CD4-positive, alpha-beta memory T cell (primary cell): ENCODE measurements around the gene ADCY3. TPM values are rescaled to one million over a fixed set of nuclear protein-coding genes. Genes with fewer than 3 reads are reported as not detected.
"Not testable (repeated sequence)": the region's sequence is repeated elsewhere in the genome, so short reads cannot be mapped to it uniquely, and the experiment has no call there.

Experiments used
- CTCF ChIA-PET: fragments of 350-600 bp; sonication (Branson Sonifier 250); formaldehyde crosslinking; loops from one replicate; lab custom pipeline; 2021; ENCODE audit warnings: inconsistent platforms; ENCODE audit not compliant: partially characterized antibody; lab: Charles Lee
- POLR2A ChIA-PET: fragments of 350-600 bp; sonication (Branson Sonifier 250); formaldehyde crosslinking; loops from one replicate; lab custom pipeline; 2021; ENCODE audit not compliant: partially characterized antibody; lab: Charles Lee
- DNase-seq, 5 donors: peaks; one replicate each; pipeline versions ENCODE4 v3.0.0 to v3.0.0-alpha.2; 2020 to 2022; ENCODE audit warnings: mixed read lengths in 1 of 5
- H3K27ac ChIP-seq: one replicate; pipeline ENCODE4 v1.7.0; 2013; ENCODE audit warnings: low read depth, low read length
- H3K27me3 ChIP-seq: 2 replicates; pipeline ENCODE4 v1.7.0; 2013; ENCODE audit warnings: mild to moderate bottlenecking, low read length, moderate library complexity; ENCODE audit not compliant: insufficient read depth
- H3K36me3 ChIP-seq: 2 replicates; pipeline ENCODE4 v1.7.0; 2013; ENCODE audit warnings: mild to moderate bottlenecking, low read length, moderate library complexity; ENCODE audit not compliant: insufficient read depth
- H3K4me1 ChIP-seq: 2 replicates; pipeline ENCODE4 v1.7.0; 2013; ENCODE audit warnings: mild to moderate bottlenecking, low read length, moderate library complexity; ENCODE audit not compliant: insufficient read depth
- H3K4me3 ChIP-seq, 2 donors: one replicate each; pipeline ENCODE4 v1.7.0; 2013; ENCODE audit warnings: low read length in 2 of 2, mild to moderate bottlenecking in 1 of 2
- H3K9me3 ChIP-seq, 2 donors: one replicate each; pipeline ENCODE4 v1.7.0; 2013; ENCODE audit warnings: low read length in 2 of 2, control low read depth in 1 of 2; ENCODE audit not compliant: control insufficient read depth in 1 of 2
- H3K27ac Mint-ChIP-seq, 7 donors: one replicate each; pipeline ENCODE4 v1.8.0; 2020 to 2021; ENCODE audit warnings: mixed read lengths in 7 of 7, mild to moderate bottlenecking in 6 of 7, inconsistent platforms in 3 of 7, moderate library complexity in 3 of 7
- H3K27me3 Mint-ChIP-seq, 2 donors: one replicate each; pipeline ENCODE4 v1.8.0; 2020 to 2021; ENCODE audit warnings: mixed read lengths in 2 of 2
- H3K36me3 Mint-ChIP-seq, 2 donors: one replicate each; pipeline ENCODE4 v1.8.0; 2020 to 2021; ENCODE audit warnings: mixed read lengths in 2 of 2, inconsistent platforms in 1 of 2, mild to moderate bottlenecking in 1 of 2
- H3K4me1 Mint-ChIP-seq, 4 donors: one replicate each; pipeline ENCODE4 v1.8.0; 2020 to 2021; ENCODE audit warnings: mixed read lengths in 4 of 4, mild to moderate bottlenecking in 1 of 4
- H3K4me3 Mint-ChIP-seq, 8 donors: one replicate each; pipeline ENCODE4 v1.8.0; 2020 to 2021; ENCODE audit warnings: mixed read lengths in 8 of 8, mild to moderate bottlenecking in 7 of 8, moderate library complexity in 6 of 8, inconsistent platforms in 3 of 8
- H3K9me3 Mint-ChIP-seq, 8 donors: one replicate each; pipeline ENCODE4 v1.8.0; 2020 to 2021; ENCODE audit warnings: mixed read lengths in 8 of 8, mild to moderate bottlenecking in 5 of 8, inconsistent platforms in 3 of 8, moderate library complexity in 1 of 8
- intact Hi-C: fragments of 100-400 bp; cut with micrococcal nuclease; formaldehyde crosslinking; loops from one replicate; pipeline ENCODE4 v1.15.1; 2023
- polyA plus RNA-seq, 2 donors: library from polyadenylated mRNA; unstranded; fragments of 300-500 nt; fragmentation: Illumina TruSeq; gene quantifications; one replicate each; pipeline ENCODE4 v1.2.3, GENCODE V29; 2021
- total RNA-seq, 2 experiments: library from RNA; stranded (reverse); gene quantifications; one replicate each; pipeline ENCODE4 v1.2.3, GENCODE V29; 2021

Gene ADCY3
- total and polyA plus RNA-seq, 4 experiments from 2014 or later = 9.2 to 15.0 (median 14.8) TPM

DNA sequence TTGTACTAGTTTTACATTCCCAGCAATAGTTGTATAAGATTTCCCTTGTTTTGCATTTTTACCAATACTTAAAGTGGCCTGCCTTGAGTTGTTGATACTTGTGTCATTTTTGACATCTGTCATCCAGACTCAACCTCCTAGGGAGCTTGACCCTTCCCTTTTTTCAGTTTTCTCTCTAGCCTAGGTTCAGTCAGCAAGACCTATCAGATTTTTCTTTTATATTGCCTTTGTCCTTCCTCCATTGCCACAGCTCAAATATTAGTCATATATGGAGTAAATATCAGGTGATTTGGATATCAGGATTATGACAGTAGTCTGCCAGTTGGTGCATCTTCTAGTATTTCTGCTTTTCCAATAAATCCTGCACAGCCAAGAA lies 113.4 kb downstream of the ADCY3 start:
- Mint-ChIP-seq H3K9me3 (peaks cover 0 to 8% (median 3%) of the 10 kb centered on the region in 8 donors), H3K27me3 (no peaks in the 10 kb centered on the region), H3K27ac (peak overlapping the region in 1 of 7 donors; percentile 31), H3K4me3 (peak overlapping the region in 1 of 8 donors; percentile 8), H3K4me1 (peaks cover 13 to 21% (median 20%) of the 10 kb centered on the region in 4 donors), H3K36me3 (peaks cover 10 to 33% of the 10 kb centered on the region in 2 donors)
- no peaks in the 10 kb centered on the region for H3K9me3 ChIP-seq
- peaks cover 16% of the 10 kb centered on the region for H3K4me1 ChIP-seq
- no peaks in the 10 kb centered on the region for H3K27me3 ChIP-seq
- intact Hi-C loops = no loop called here
- ChIA-PET POLR2A (no interaction called here), CTCF (no interaction called here)
- H3K4me3 ChIP-seq = no peak overlapping the region
- no peak overlapping the region for H3K27ac ChIP-seq
- no peaks in the 10 kb centered on the region for H3K36me3 ChIP-seq
- no peak for DNase-seq

DNA sequence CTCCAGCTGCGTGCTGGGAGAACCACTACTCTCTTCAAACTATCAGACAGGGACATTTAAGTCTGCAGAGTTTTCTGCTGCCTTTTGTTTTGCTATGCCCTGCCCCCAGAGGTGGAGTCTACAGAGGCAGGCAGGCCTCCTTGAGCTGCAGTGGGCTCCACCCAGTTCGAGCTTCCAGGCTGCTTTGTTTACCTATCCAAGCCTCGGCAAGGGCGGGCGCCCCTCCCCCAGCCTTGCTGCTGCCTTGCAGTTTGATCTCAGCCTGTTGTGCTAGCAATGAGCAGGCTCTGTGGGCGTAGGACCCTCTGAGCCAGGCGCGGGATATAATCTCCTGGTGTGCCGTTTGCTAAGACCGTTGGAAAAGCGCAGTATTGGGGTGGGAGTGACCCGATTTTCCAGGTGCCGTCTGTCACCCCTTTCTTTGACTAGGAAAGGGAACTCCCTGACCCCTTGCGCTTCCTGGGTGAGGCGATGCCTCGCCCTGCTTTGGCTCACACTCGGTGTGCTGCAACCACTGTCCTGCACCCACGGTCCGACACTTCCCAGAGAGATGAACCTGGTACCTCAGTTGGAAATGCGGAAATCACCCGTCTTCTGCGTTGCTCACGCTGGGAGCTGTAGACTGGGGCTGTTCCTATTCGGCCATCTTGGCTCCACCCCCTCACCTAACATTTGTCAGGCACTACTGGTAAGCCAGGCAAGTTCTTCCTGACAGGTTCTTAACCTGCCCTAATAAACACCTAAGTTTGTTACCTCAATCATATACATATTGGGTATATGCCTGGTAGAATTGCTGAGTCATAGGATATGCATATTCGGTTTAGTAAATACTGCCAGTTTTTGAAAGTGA lies 114.0 kb downstream of the ADCY3 start:
- CTCF ChIA-PET, H3K4me3 Mint-ChIP-seq, DNase-seq, H3K9me3 ChIP-seq, intact Hi-C loops, H3K27me3 ChIP-seq, POLR2A ChIA-PET, H3K4me3 ChIP-seq, H3K9me3 Mint-ChIP-seq, H3K36me3 ChIP-seq, H3K27me3 Mint-ChIP-seq, H3K27ac ChIP-seq, H3K27ac Mint-ChIP-seq: not testable (repeated sequence)
- H3K36me3 Mint-ChIP-seq = peaks cover 10 to 33% of the 10 kb centered on the region in 2 donors
- peaks cover 13 to 21% (median 20%) of the 10 kb centered on the region in 4 donors for H3K4me1 Mint-ChIP-seq
- peaks cover 16% of the 10 kb centered on the region for H3K4me1 ChIP-seq

DNA sequence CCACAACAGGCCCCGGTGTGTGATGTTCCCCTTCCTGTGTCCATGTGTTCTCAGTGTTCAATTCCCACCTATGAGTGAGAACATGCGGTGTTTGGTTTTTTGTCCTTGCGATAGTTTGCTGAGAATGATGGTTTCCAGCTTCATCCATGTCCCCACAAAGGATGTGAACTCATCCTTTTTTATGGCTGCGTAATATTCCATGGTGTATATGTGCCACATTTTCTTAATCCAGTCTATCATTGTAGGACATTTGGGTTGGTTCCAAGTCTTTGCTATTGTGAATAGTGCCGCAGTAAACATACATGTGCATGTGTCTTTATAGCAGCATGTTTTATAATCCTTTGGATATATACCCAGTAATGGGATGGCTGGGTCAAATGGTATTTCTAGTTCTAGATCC lies 119.5 kb downstream of the ADCY3 start:
- DNase-seq, H3K9me3 ChIP-seq, H3K27ac Mint-ChIP-seq, intact Hi-C loops, H3K4me1 ChIP-seq, H3K27me3 ChIP-seq, H3K4me3 Mint-ChIP-seq, H3K27me3 Mint-ChIP-seq, H3K4me1 Mint-ChIP-seq, H3K27ac ChIP-seq, H3K9me3 Mint-ChIP-seq, CTCF ChIA-PET, POLR2A ChIA-PET, H3K36me3 ChIP-seq, H3K4me3 ChIP-seq: not testable (repeated sequence)
- H3K36me3 Mint-ChIP-seq = peaks cover 10 to 37% of the 10 kb centered on the region in 2 donors

DNA sequence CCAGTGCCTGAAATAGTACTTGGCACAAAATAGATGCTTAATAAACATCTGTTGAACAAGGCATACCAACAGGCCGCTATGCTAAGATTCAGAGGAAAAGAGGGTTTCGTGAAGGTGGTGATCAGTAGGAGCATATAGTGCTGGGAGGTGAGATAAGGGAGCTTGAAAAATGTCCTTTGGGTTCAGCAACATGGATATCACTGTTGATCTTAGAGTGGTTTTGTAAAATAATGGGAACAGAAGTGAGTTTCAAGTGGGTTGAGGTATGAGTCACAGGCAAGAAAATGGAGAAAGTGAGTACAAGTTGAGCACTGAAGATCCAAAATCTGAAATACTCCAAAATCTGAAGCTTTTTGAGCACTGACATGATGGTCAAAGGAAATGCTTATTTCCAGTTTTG lies 122.4 kb downstream of the ADCY3 start:
- no peak for DNase-seq
- Mint-ChIP-seq H3K27me3 (no peaks in the 10 kb centered on the region), H3K4me3 (no peak overlapping the region), H3K9me3 (peaks cover 0 to 2% (median 0%) of the 10 kb centered on the region in 8 donors), H3K36me3 (peaks cover 14 to 21% of the 10 kb centered on the region in 2 donors), H3K4me1 (peaks cover 7 to 20% (median 14%) of the 10 kb centered on the region in 4 donors), H3K27ac (peak overlapping the region in 2 of 7 donors; percentile 3 to 65)
- H3K36me3 ChIP-seq = no peaks in the 10 kb centered on the region
- intact Hi-C loops = no loop called here
- no peak overlapping the region for H3K27ac ChIP-seq
- no peaks in the 10 kb centered on the region for H3K9me3 ChIP-seq
- ChIA-PET CTCF (interaction anchor here (0.9 to 1.0 kb wide), 2 partner anchors 30 to 388 kb away, joined by 3 to 5 read pairs; no protein-coding TSS in a partner anchor), POLR2A (interaction anchor here (1.2 kb wide), 1 partner anchor 41 kb away, joined by 3 read pairs; no protein-coding TSS in a partner anchor)
- peaks cover 8% of the 10 kb centered on the region for H3K4me1 ChIP-seq
- H3K4me3 ChIP-seq = no peak overlapping the region
- no peaks in the 10 kb centered on the region for H3K27me3 ChIP-seq

DNA sequence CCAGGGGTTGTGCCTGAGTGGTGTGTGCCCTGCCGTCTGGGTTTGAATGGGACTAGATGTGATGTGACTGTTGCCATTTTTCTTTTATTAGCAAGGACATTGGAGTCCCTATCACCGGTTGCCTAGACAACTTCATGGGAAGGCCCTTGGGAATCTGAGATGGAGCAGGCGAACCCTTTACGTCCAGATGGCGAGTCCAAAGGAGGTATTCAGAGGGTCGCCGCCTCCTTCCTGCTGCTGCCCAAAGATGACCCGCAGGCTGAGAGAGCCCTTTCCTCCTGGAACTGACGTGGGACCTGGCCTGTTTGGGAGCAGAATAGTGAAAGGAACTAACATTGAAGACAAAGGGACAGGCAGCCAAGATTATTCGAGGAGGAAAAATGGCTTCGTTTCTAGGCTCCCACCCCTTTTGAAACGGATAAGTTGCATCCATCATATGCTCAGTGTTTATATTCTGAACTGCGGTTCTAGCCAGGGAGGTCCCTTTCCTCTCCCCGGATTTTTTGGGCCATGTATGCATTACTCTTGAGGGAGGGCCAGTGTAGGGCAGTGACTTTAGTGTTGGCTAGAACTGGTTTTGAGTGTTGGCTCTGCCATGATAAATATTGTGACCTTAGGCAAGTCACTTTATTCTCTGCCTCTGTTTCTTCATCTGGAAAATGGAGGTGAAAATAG lies 126.1 kb downstream of the ADCY3 start:
- Histone ChIP-seq H3K9me3 (no peaks in the 10 kb centered on the region), H3K36me3 (no peaks in the 10 kb centered on the region), H3K27me3 (no peaks in the 10 kb centered on the region), H3K27ac (peak overlapping the region; percentile 93), H3K4me1 (peaks cover 17% of the 10 kb centered on the region), H3K4me3 (peak overlapping the region; percentile 85 to 97)
- no peak for DNase-seq
- H3K27me3 Mint-ChIP-seq = no peaks in the 10 kb centered on the region
- H3K9me3 Mint-ChIP-seq = no peaks in the 10 kb centered on the region
- H3K36me3 Mint-ChIP-seq = peaks cover 10 to 11% of the 10 kb centered on the region in 2 donors
- intact Hi-C loops = loop anchor here (1.0 to 5.0 kb wide), 5 partner anchors 127 to 717 kb away; partner anchors contain the start of genes ADCY3, DNAJC27, ITSN2 and NCOA1
- POLR2A ChIA-PET = interaction anchor here (0.8 to 2.0 kb wide), 11 partner anchors 15 to 492 kb away, joined by 3 to 20 read pairs (median 6); partner anchors contain the start of genes ITSN2 and NCOA1
- peak overlapping the region; percentile 60 to 100 (median 99) for H3K27ac Mint-ChIP-seq
- H3K4me3 Mint-ChIP-seq = peak overlapping the region; percentile 94 to 99 (median 96)
- peaks cover 10 to 25% (median 19%) of the 10 kb centered on the region in 4 donors for H3K4me1 Mint-ChIP-seq
- CTCF ChIA-PET = interaction anchor here (1.0 to 2.0 kb wide), 5 partner anchors 13 to 181 kb away, joined by 3 to 8 read pairs (median 3); no protein-coding TSS in a partner anchor

DNA sequence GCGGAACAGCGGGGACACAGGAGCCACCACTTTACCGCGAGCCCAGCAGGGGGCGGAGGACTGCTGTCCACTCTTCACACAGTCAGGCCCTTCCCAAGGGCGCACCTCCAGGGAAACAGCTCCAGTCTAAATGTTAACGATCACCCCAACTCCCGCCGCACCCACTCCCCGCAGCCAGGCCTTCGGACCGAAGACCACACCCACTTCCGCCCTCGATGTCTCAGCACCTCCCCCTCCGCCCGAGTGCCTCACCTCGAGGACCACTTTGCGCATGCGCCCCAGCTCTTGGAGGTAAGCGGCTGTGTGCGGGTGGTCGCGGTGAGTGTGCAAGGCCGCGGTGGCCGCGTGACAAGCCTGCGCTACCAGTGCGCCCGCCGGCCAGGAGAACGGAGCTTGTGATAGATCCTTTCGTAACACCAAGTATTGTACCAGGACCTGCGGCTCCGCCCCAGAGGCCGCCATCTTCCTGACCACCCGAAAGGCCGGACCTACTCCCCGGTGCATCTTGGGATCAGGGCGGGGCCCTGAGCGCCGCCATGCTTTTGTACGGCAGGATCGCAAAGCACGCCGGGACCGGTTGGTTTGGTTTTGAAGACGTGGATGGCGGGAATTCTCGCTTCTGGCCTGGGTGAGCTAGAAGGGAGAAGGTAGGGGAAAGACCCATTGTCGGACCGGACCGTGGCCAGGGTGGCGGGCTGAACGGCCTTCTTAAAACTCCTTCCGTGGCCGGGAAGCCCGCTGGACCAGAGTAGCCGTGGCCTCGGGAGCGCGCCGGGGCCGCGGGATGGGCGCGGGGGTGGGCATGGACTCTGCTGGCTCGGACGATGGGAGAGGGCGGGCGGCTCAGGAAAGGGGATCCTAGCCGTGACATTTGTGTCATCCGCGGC lies 126.9 kb downstream of the ADCY3 start, which contains the start of the genes CENPO and PTRHD1:
CENPO (plus strand) TSS at position 552 of the 887 bp plus-strand sequence. CDS start 495 bp downstream, outside the sequence.
PTRHD1 (minus strand) TSS at position 518 of the 887 bp plus-strand sequence; CDS start at position 504, 14 bp downstream.
- H3K4me3 Mint-ChIP-seq = peak within 1 kb of the TSS; percentile 94 to 99 (median 96)
- POLR2A ChIA-PET = interaction anchor here (0.7 to 2.0 kb wide), 23 partner anchors 9 to 1553 kb away, joined by 3 to 20 read pairs (median 4); partner anchors contain the start of genes ITSN2, NCOA1, SELENOI and WDCP

More for the DNA sequence above, 126.9 kb downstream of the ADCY3 start, which contains the start of the genes CENPO and PTRHD1:
- no peaks in the 10 kb centered on the region for H3K9me3 ChIP-seq
- Mint-ChIP-seq H3K27ac (peak within 1 kb of the TSS; percentile 98 to 100 (median 99)), H3K9me3 (no peaks in the 10 kb centered on the region), H3K27me3 (no peaks in the 10 kb centered on the region), H3K36me3 (peaks cover 8 to 12% of the 10 kb centered on the region in 2 donors), H3K4me1 (peaks cover 10 to 25% (median 17%) of the 10 kb centered on the region in 4 donors)
- intact Hi-C loops = loop anchor here (1.0 to 5.0 kb wide), 5 partner anchors 128 to 716 kb away; partner anchors contain the start of genes ADCY3, DNAJC27, ITSN2 and NCOA1
- H3K27ac ChIP-seq = peak within 1 kb of the TSS; percentile 93
- no peaks in the 10 kb centered on the region for H3K36me3 ChIP-seq
- CTCF ChIA-PET = interaction anchor here (1.0 to 2.0 kb wide), 5 partner anchors 12 to 180 kb away, joined by 3 to 8 read pairs (median 4); no protein-coding TSS in a partner anchor
- H3K4me3 ChIP-seq = peak within 1 kb of the TSS; percentile 85 to 97
- DNase-seq = peak; percentile 96 to 98 (median 97)
- H3K4me1 ChIP-seq = peaks cover 17% of the 10 kb centered on the region
- H3K27me3 ChIP-seq = no peaks in the 10 kb centered on the region
